H1 (cell line): ENCODE results near the gene SYNGR3. TPM values are rescaled to one million over a fixed set of nuclear protein-coding genes. Genes with fewer than 3 reads are reported as not detected.

Experiments used
- CHD7 ChIP-seq: fragments of 300-600 bp; sonication (generic); IDR thresholded peaks from 2 replicates; pipeline ENCODE4 v1.7.1; 2012; ENCODE audit warnings: low read length, moderate library complexity, mild to moderate bottlenecking, inconsistent platforms; ENCODE audit not compliant: insufficient replicate concordance
- CTBP2 ChIP-seq: IDR thresholded peaks from 2 replicates; pipeline ENCODE4 v1.7.0; 2011; ENCODE audit warnings: borderline replicate concordance, mild to moderate bottlenecking, moderate library complexity, mixed read lengths, low read length; ENCODE audit not compliant: insufficient read depth, insufficient read length
- JUN ChIP-seq: IDR thresholded peaks from 2 replicates; pipeline ENCODE4 v1.6.1; 2011; ENCODE audit warnings: low read depth, mild to moderate bottlenecking, improper control_type of control experiment, low read length
- RFX5 ChIP-seq: IDR thresholded peaks from 2 replicates; pipeline ENCODE4 v1.6.1; 2011; ENCODE audit warnings: low read depth, low read length, improper control_type of control experiment, borderline replicate concordance
- SP2 ChIP-seq: IDR thresholded peaks from 2 replicates; pipeline ENCODE4 v1.6.1; 2012; ENCODE audit warnings: mild to moderate bottlenecking, low read length, inconsistent platforms
- SUZ12 ChIP-seq: fragments of 200-600 bp; sonication (generic); IDR thresholded peaks from 2 replicates; pipeline ENCODE4 v1.6.1; 2012; ENCODE audit warnings: mild to moderate bottlenecking, inconsistent platforms, low read length, moderate library complexity, mixed read lengths
- ZNF274 ChIP-seq: IDR thresholded peaks from 2 replicates; pipeline ENCODE4 v1.7.0; 2012; ENCODE audit warnings: low read length, borderline replicate concordance; ENCODE audit errors: extremely low read depth
- polyA plus RNA-seq, 7 experiments: library from polyadenylated mRNA; depleted of rRNA in 3 of 7; stranded (reverse) in 5 of 7; unstranded in 2 of 7; fragments of >200 nt in 5 of 7; fragments of 200-250 nt in 2 of 7; gene quantifications; 1 replicate in 5 of 7; 2 replicates in 1 of 7; 4 replicates in 1 of 7; pipeline versions ENCODE4 v1.2.1 to v1.2.3, GENCODE V29; 2011 to 2013; ENCODE audit warnings: missing spikeins in 2 of 7, mixed read lengths in 2 of 7
- total RNA-seq: library from RNA; stranded (reverse); fragmentation: NEBNext Ultra II Directional; extraction: Animal tissue kit (Norgen Biotek cat#: 25700); gene quantifications from 2 replicates; pipeline ENCODE4 v1.2.1, GENCODE V29; 2021

The SYNGR3 gene
- total and polyA plus RNA-seq, 2 of the 8 experiments (the other 6 are each of a cell fraction or from before 2014, with no cell fraction given) = 36.2 to 49.9 TPM

DNA sequence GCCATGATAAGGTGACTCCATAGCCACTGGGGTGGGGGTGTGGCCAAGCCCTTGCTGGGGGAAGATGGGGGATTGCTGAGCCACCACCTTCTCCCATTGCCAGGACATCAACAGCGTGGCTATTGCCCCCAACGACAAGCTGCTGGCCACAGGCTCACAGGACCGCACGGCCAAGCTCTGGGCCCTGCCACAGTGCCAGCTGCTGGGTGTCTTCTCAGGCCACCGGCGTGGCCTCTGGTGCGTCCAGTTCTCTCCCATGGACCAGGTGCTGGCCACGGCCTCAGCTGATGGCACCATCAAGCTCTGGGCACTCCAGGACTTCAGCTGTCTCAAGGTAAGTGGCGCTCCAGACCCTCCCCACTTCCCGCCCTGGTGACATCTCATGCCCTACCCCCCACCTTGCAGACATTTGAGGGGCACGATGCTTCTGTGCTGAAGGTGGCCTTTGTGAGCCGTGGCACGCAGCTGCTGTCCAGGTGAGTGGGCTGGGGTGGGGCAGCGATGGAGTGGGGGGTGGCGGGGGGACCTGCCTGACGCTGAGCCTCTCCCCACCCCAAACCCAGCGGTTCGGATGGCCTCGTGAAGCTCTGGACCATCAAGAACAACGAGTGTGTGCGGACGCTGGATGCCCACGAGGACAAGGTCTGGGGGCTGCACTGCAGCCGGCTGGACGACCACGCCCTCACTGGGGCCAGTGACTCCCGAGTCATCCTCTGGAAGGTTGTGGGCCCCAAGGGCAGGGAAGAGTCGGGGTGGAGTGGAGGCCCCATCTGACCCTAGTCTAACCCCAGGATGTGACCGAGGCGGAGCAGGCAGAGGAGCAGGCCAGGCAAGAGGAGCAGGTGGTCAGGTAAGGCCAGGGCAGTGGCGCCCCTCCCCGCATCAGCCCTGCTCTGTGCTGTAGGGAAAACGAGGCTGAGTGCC, 12.6 kb upstream of the SYNGR3 start (continued):
- TF ChIP-seq CHD7 = no peak
- TF ChIP-seq ZNF274 = no peak
- no peak for TF ChIP-seq RFX5
- TF ChIP-seq SUZ12 = no peak
- TF ChIP-seq JUN = no peak
- TF ChIP-seq CTBP2 = no peak
- no peak for TF ChIP-seq SP2
- TF ChIP-seq, all 59 proteins: peak for 0
